C4-2B (cell line): ENCODE results near the gene NIFK.

Experiments
- CTCF ChIP-seq: fragments of 450-650 bp; conservative IDR thresholded peaks from 2 replicates; pipeline ENCODE4 v1.5.1; 2017; ENCODE audit warnings: mild to moderate bottlenecking
- ZFX ChIP-seq: fragments of 450-650 bp; IDR thresholded peaks from 2 replicates; pipeline ENCODE4 v1.6.1; 2017

GRCh38 chr2:121731366-121731765 is 5.3 kb downstream of the NIFK start:
- no peak for TF ChIP-seq CTCF
- no peak for TF ChIP-seq ZFX
